Tibial nerve (tissue), 4 donors: ENCODE measurements around the gene LYPD3. TPM values are rescaled to one million over a fixed set of nuclear protein-coding genes. Genes with fewer than 3 reads are reported as not detected.

Experiments
- DNase-seq, 2 donors: peaks; one replicate each; pipeline ENCODE4 v3.0.0-alpha.2; 2019; ENCODE audit warnings: low spot score in 2 of 2
- H3K27ac ChIP-seq, 4 donors: fragments of 200-600 bp; sonication (generic) in 3 of 4; one replicate each; pipeline ENCODE4 v1.5.1; 2017 to 2019; ENCODE audit warnings: mild to moderate bottlenecking in 1 of 4
- H3K27me3 ChIP-seq, 2 donors: fragments of 200-600 bp; sonication (generic) in 1 of 2; one replicate each; pipeline versions ENCODE4 v1.5.1 to v1.6.0; 2017 to 2019
- H3K36me3 ChIP-seq, 3 donors: fragments of 200-600 bp; sonication (generic); one replicate each; pipeline ENCODE4 v1.5.1; 2018 to 2019
- H3K4me1 ChIP-seq, 4 donors: fragments of 200-600 bp; sonication (generic) in 3 of 4; one replicate each; pipeline ENCODE4 v1.5.1; 2017 to 2019
- H3K4me3 ChIP-seq, 4 donors: fragments of 200-600 bp; sonication (generic) in 3 of 4; one replicate each; pipeline ENCODE4 v1.5.1; 2017 to 2019; ENCODE audit warnings: mild to moderate bottlenecking in 1 of 4, moderate library complexity in 1 of 4
- H3K9me3 ChIP-seq, 4 donors: fragments of 200-600 bp; sonication (generic) in 3 of 4; one replicate each; pipeline ENCODE4 v1.5.1; 2017 to 2019
- CTCF ChIP-seq, 5 experiments: fragments of 200-600 bp in 3 of 5; fragments of 450-650 bp in 2 of 5; sonication (generic) in 3 of 5; IDR thresholded peaks; one replicate each; pipeline ENCODE4 v1.5.1; 2016 to 2019; ENCODE audit warnings: antibody characterized with exemption in 5 of 5, mild to moderate bottlenecking in 3 of 5, moderate library complexity in 2 of 5
- EP300 ChIP-seq, 2 donors: sonication (generic); formaldehyde crosslinking; IDR thresholded peaks; one replicate each; pipeline ENCODE4 v1.6.1; 2017; ENCODE audit warnings: antibody characterized with exemption in 2 of 2, mild to moderate bottlenecking in 1 of 2
- POLR2A ChIP-seq, 2 donors: fragments of 450-650 bp; IDR thresholded peaks; one replicate each; pipeline ENCODE4 v1.6.1; 2017; ENCODE audit warnings: antibody characterized with exemption in 2 of 2, mild to moderate bottlenecking in 2 of 2, moderate library complexity in 2 of 2
- WGBS, 2 donors: methylation state at CpG; one replicate each; pipeline ENCODE4 v1.1.5; 2018; 5-methylcytosine and 5-hydroxymethylcytosine counted together
- total RNA-seq, 4 donors: library from RNA; depleted of rRNA; stranded (reverse); fragments of >200 nt; gene quantifications; one replicate each; pipeline ENCODE4 v1.1.0, GENCODE V29; 2016

LYPD3 gene
- total RNA-seq, 4 donors from 2014 or later, result 0.42 to 0.44 TPM; not detected in 2

GRCh38 chr19:43435775-43436174, 29.6 kb downstream of the LYPD3 start:
- H3K27ac ChIP-seq, result no peak overlapping the region
- 77% methylated on average over 3 of the region's 3 CpGs for WGBS, 2 donors
- peaks cover 0 to 6% (median 0%) of the 10 kb centered on the region in 4 donors for H3K4me1 ChIP-seq
- no peak for DNase-seq
- no peak overlapping the region for H3K4me3 ChIP-seq
- TF ChIP-seq EP300 (IDR thresholded peaks at IDR 0.05), result no peak
- no peak for TF ChIP-seq CTCF (IDR thresholded peaks at IDR 0.05)
- no peak for TF ChIP-seq POLR2A (IDR thresholded peaks at IDR 0.05)
- H3K36me3 ChIP-seq, result no peaks in the 10 kb centered on the region
- H3K27me3 ChIP-seq, result no peaks in the 10 kb centered on the region
- no peaks in the 10 kb centered on the region for H3K9me3 ChIP-seq

GRCh38 chr19:43433689-43434088, 31.7 kb downstream of the LYPD3 start:
- TF ChIP-seq EP300 (IDR thresholded peaks at IDR 0.05), result no peak
- no peak for TF ChIP-seq CTCF (IDR thresholded peaks at IDR 0.05)
- TF ChIP-seq POLR2A (IDR thresholded peaks at IDR 0.05), result no peak
- DNase-seq, result no peak
- H3K4me1 ChIP-seq, result peaks cover 0 to 3% (median 0%) of the 10 kb centered on the region in 4 donors
- H3K27me3 ChIP-seq, result no peaks in the 10 kb centered on the region
- no peak overlapping the region for H3K4me3 ChIP-seq
- H3K36me3 ChIP-seq, result no peaks in the 10 kb centered on the region
- H3K27ac ChIP-seq, result no peak overlapping the region
- WGBS, 2 donors, result 83 to 89% methylated on average over 6 of the region's 6 CpGs
- H3K9me3 ChIP-seq, result no peaks in the 10 kb centered on the region

GRCh38 chr19:43433358-43433673, 32.1 kb downstream of the LYPD3 start:
- TF ChIP-seq CTCF (IDR thresholded peaks at IDR 0.05) (no peak), POLR2A (IDR thresholded peaks at IDR 0.05) (no peak), EP300 (IDR thresholded peaks at IDR 0.05) (no peak)
- Histone ChIP-seq H3K36me3 (no peaks in the 10 kb centered on the region), H3K4me1 (no peaks in the 10 kb centered on the region), H3K4me3 (no peak overlapping the region), H3K9me3 (no peaks in the 10 kb centered on the region), H3K27me3 (no peaks in the 10 kb centered on the region), H3K27ac (no peak overlapping the region)
- WGBS, 2 donors, result 80 to 88% methylated on average over 2 of the region's 2 CpGs
- no peak for DNase-seq

GRCh38 chr19:43430976-43431375, 34.4 kb downstream of the LYPD3 start:
- DNase-seq, result no peak
- WGBS, 2 donors, result 81 to 87% methylated on average over 9 of the region's 9 CpGs

GRCh38 chr19:43430142-43430710, 35.2 kb downstream of the LYPD3 start:
- H3K27ac ChIP-seq, result no peak overlapping the region
- no peak for DNase-seq
- no peaks in the 10 kb centered on the region for H3K27me3 ChIP-seq
- 48 to 52% methylated on average over 6 of the region's 6 CpGs for WGBS, 2 donors
- TF ChIP-seq EP300 (IDR thresholded peaks at IDR 0.05) (no peak), POLR2A (IDR thresholded peaks at IDR 0.05) (no peak), CTCF (IDR thresholded peaks at IDR 0.05) (no peak)
- H3K4me3 ChIP-seq, result no peak overlapping the region
- no peaks in the 10 kb centered on the region for H3K36me3 ChIP-seq
- H3K9me3 ChIP-seq, result no peaks in the 10 kb centered on the region
- no peaks in the 10 kb centered on the region for H3K4me1 ChIP-seq

More at GRCh38 chr19:43430976-43431375, 34.4 kb downstream of the LYPD3 start:
- Histone ChIP-seq H3K36me3 (no peaks in the 10 kb centered on the region), H3K9me3 (no peaks in the 10 kb centered on the region), H3K27ac (no peak overlapping the region), H3K4me3 (no peak overlapping the region), H3K4me1 (no peaks in the 10 kb centered on the region), H3K27me3 (no peaks in the 10 kb centered on the region)
- TF ChIP-seq POLR2A (IDR thresholded peaks at IDR 0.05) (no peak), EP300 (IDR thresholded peaks at IDR 0.05) (no peak), CTCF (IDR thresholded peaks at IDR 0.05) (no peak)
